KMS-11 (cell line): ENCODE data around the gene MMP15.

Experiments
- H2AFZ ChIP-seq: fragments of 200-600 bp; sonication (generic); 2 replicates; pipeline ENCODE4 v1.6.1; 2016; ENCODE audit warnings: antibody characterized with exemption, mixed run types, low read depth
- H3K27ac ChIP-seq: fragments of 200-600 bp; sonication (generic); 2 replicates; pipeline ENCODE4 v1.6.1; 2016; ENCODE audit warnings: mild to moderate bottlenecking, mixed run types
- H3K27me3 ChIP-seq: fragments of 200-600 bp; sonication (generic); 2 replicates; pipeline ENCODE4 v1.6.1; 2017; ENCODE audit warnings: mild to moderate bottlenecking, low read depth, mixed run types, moderate library complexity; ENCODE audit not compliant: insufficient read depth
- H3K36me3 ChIP-seq: fragments of 200-600 bp; sonication (generic); 2 replicates; pipeline ENCODE4 v1.6.1; 2017; ENCODE audit warnings: mild to moderate bottlenecking, mixed run types; ENCODE audit not compliant: insufficient read depth
- H3K4me1 ChIP-seq: fragments of 200-600 bp; sonication (generic); 2 replicates; pipeline ENCODE4 v1.6.1; 2016; ENCODE audit warnings: mild to moderate bottlenecking, low read depth, mixed run types; ENCODE audit not compliant: poor library complexity, severe bottlenecking
- H3K4me2 ChIP-seq: fragments of 200-600 bp; sonication (generic); 2 replicates; pipeline ENCODE4 v1.7.0; 2016; ENCODE audit warnings: mild to moderate bottlenecking, mixed run types
- H3K4me3 ChIP-seq: fragments of 200-600 bp; sonication (generic); IDR thresholded peaks from 2 replicates; pipeline ENCODE4 v1.6.1; 2017; ENCODE audit warnings: low read depth, low read length, mixed read lengths; ENCODE audit not compliant: insufficient read depth
- H3K79me2 ChIP-seq: fragments of 200-600 bp; sonication (generic); 2 replicates; pipeline ENCODE4 v1.6.1; 2016; ENCODE audit warnings: low read depth, mixed run types; ENCODE audit not compliant: insufficient read depth
- H3K9ac ChIP-seq: fragments of 200-600 bp; sonication (generic); 2 replicates; pipeline ENCODE4 v1.6.1; 2016; ENCODE audit warnings: mild to moderate bottlenecking, mixed run types
- H4K20me1 ChIP-seq: fragments of 200-600 bp; sonication (generic); 2 replicates; pipeline ENCODE4 v1.6.1; 2016; ENCODE audit warnings: mild to moderate bottlenecking, mixed run types; ENCODE audit not compliant: insufficient read depth
- TF ChIP-seq, protein P1 (sequence below): fragments of 200-600 bp; sonication (generic); conservative IDR thresholded peaks from 2 replicates; pipeline ENCODE4 v1.6.1; 2017; ENCODE audit warnings: low read depth, mild to moderate bottlenecking, antibody characterized with exemption, low read length, moderate library complexity, mixed read lengths

MMP15 gene

DNA sequence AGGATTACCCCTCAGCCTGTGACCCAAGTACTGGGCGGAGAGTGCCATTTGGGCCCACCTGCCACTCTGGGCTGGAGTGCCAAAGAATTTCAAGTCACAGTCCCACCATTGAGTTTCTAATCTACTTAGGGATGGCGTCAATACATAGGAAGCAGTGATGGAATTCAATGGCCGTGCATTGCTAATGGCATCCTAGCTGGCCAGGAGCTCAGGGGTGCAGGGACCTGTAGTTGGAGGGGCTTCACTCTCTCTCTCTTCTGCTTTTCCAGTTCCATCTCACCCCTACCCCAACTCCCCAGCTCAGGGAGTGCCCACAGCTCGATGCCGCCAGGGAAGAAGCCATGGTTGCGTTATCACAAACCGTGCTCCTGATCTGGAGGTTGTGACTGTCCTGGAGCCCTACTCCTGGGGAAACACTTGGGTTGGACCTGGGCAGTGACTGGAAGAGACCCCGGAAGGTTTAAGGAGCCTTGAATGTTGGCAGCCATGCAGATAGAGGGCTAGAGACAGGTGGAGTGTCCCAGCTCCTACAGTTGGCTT, 2.4 kb downstream of the MMP15 start:
- Histone ChIP-seq H2AFZ (no peak overlapping the region), H3K27ac (no peak overlapping the region), H3K36me3 (no peaks in the 10 kb centered on the region), H3K4me3 (no peak overlapping the region), H3K27me3 (no peaks in the 10 kb centered on the region), H3K4me2 (no peak overlapping the region), H3K79me2 (no peaks in the 10 kb centered on the region), H3K4me1 (no peaks in the 10 kb centered on the region), H3K9ac (no peak overlapping the region), H4K20me1 (no peaks in the 10 kb centered on the region)
- TF ChIP-seq, protein P1, sequence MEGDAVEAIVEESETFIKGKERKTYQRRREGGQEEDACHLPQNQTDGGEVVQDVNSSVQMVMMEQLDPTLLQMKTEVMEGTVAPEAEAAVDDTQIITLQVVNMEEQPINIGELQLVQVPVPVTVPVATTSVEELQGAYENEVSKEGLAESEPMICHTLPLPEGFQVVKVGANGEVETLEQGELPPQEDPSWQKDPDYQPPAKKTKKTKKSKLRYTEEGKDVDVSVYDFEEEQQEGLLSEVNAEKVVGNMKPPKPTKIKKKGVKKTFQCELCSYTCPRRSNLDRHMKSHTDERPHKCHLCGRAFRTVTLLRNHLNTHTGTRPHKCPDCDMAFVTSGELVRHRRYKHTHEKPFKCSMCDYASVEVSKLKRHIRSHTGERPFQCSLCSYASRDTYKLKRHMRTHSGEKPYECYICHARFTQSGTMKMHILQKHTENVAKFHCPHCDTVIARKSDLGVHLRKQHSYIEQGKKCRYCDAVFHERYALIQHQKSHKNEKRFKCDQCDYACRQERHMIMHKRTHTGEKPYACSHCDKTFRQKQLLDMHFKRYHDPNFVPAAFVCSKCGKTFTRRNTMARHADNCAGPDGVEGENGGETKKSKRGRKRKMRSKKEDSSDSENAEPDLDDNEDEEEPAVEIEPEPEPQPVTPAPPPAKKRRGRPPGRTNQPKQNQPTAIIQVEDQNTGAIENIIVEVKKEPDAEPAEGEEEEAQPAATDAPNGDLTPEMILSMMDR, result no peak

DNA sequence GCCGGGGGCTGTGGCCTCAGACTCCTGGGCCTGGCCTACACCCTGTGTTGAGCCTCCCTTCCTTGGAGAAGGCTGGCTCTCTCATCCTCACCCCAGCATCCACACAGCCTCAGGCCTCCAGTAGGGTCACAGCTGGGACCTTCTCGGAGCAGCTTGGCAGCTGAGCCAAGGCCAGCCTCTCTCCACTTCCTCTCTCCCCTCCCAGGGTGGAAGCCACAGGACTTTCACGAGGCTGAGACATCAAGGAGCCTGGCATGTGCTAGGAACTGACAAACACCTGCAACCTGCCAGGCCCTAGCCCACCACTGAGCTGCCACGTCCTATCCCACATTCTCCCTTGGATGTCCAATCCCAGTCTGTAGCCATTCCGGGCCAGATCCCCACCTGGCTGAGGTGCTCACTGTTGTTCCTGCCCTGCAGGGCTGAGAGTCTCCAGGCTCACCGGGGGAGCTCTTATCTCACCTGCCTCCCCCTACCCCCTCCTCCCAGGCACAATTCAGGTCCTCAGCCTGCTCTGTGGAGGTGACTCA, 3.1 kb downstream of the MMP15 start:
- Histone ChIP-seq H3K9ac (no peak overlapping the region), H3K4me2 (no peak overlapping the region), H4K20me1 (no peaks in the 10 kb centered on the region), H3K79me2 (no peaks in the 10 kb centered on the region), H3K4me3 (no peak overlapping the region), H3K36me3 (no peaks in the 10 kb centered on the region), H3K4me1 (no peaks in the 10 kb centered on the region), H2AFZ (no peak overlapping the region), H3K27me3 (no peaks in the 10 kb centered on the region), H3K27ac (no peak overlapping the region)
- TF ChIP-seq, protein P1, result no peak

DNA sequence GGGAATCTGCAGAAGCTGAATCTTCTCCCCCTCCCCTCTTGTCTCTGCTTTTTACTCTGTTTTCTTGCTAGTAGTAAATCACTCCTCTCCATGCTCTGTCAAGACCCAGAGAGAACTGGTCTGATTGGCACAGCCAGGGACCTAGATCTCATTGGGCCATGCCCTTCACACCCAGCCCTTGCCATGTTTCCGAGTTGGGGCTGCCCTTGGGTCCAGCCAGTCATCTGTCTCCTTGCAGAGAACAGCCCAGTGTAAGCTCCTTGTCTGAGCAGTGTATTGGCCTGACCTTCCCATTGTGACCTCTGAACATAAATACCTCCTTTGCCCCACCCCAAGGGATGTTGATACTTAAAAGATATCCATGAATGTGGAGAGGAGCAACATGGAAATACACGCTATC, 3.9 kb downstream of the MMP15 start:
- TF ChIP-seq, protein P1, result no peak
- no peaks in the 10 kb centered on the region for H3K79me2 ChIP-seq
- H3K4me3 ChIP-seq, result no peak overlapping the region
- no peaks in the 10 kb centered on the region for H3K27me3 ChIP-seq
- H3K27ac ChIP-seq, result no peak overlapping the region
- no peak overlapping the region for H2AFZ ChIP-seq
- no peaks in the 10 kb centered on the region for H3K4me1 ChIP-seq
- H3K9ac ChIP-seq, result no peak overlapping the region
- H3K4me2 ChIP-seq, result no peak overlapping the region
- no peaks in the 10 kb centered on the region for H3K36me3 ChIP-seq
- H4K20me1 ChIP-seq, result no peaks in the 10 kb centered on the region

DNA sequence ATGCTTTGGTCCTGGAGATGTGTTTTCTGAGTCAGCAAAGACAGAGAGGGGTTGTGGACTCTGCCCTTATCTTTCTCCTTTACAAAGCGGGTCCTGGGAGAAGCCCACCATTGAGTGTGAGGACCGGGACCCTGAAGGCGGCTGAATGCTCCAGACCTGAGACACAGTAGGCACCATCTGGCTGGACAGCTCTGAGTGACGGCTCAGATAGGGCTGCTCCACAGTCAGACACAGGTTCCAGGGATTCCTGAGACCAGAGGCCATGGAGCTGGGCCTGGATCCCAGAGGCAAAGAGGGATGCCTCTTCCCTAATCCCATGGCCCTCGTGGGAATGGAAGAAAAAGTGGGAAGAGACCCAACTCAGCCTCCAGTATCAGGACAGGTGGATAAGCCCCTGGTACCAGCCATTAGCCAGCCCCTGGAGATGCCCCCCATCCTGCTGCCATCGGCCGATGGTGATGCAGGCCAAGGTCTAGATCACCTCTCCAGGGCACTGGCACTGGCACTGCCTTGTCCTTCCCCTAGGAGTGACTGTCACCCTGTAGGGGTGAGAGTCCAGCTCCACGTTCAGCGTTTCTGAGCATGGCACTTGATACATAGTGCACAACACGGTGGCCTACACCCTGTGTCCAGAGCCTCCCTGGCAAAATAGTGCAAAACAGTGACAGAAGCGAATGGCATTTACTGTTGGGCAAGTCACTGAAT, 4.7 kb downstream of the MMP15 start:
- TF ChIP-seq, protein P1, result no peak
- Histone ChIP-seq H3K4me2 (no peak overlapping the region), H3K27me3 (no peaks in the 10 kb centered on the region), H3K4me1 (no peaks in the 10 kb centered on the region), H3K9ac (no peak overlapping the region), H2AFZ (no peak overlapping the region), H3K4me3 (no peak overlapping the region), H3K36me3 (no peaks in the 10 kb centered on the region), H4K20me1 (no peaks in the 10 kb centered on the region), H3K27ac (no peak overlapping the region), H3K79me2 (no peaks in the 10 kb centered on the region)
